Nephron progenitor cell (in vitro differentiated cells): Measurements from ENCODE around the gene EPS8.

ENCODE experiments used
- DNase-seq: peaks from one replicate; pipeline ENCODE4 v3.0.0; 2021
- H3K27ac Mint-ChIP-seq: 2 replicates; pipeline ENCODE4 v1.8.0; 2021; ENCODE audit warnings: mild to moderate bottlenecking, moderate library complexity, mixed read lengths
- H3K27me3 Mint-ChIP-seq: 2 replicates; pipeline ENCODE4 v1.8.0; 2021; ENCODE audit warnings: mild to moderate bottlenecking, low read depth, mixed read lengths; ENCODE audit not compliant: poor library complexity
- H3K36me3 Mint-ChIP-seq: 2 replicates; pipeline ENCODE4 v1.8.0; 2021; ENCODE audit warnings: low read depth, mixed read lengths
- H3K4me1 Mint-ChIP-seq: 2 replicates; pipeline ENCODE4 v1.8.0; 2021; ENCODE audit warnings: mixed read lengths
- H3K4me3 Mint-ChIP-seq: 2 replicates; pipeline ENCODE4 v1.8.0; 2021; ENCODE audit warnings: mild to moderate bottlenecking, moderate library complexity, mixed read lengths
- H3K9me3 Mint-ChIP-seq: 2 replicates; pipeline ENCODE4 v1.8.0; 2021; ENCODE audit warnings: mild to moderate bottlenecking, moderate library complexity, mixed read lengths
- CTCF ChIP-seq: fragments of 200-600 bp; sonication (generic); IDR thresholded peaks from 2 replicates; pipeline ENCODE4 v1.5.0; 2021; ENCODE audit warnings: antibody characterized with exemption

Gene EPS8

DNA sequence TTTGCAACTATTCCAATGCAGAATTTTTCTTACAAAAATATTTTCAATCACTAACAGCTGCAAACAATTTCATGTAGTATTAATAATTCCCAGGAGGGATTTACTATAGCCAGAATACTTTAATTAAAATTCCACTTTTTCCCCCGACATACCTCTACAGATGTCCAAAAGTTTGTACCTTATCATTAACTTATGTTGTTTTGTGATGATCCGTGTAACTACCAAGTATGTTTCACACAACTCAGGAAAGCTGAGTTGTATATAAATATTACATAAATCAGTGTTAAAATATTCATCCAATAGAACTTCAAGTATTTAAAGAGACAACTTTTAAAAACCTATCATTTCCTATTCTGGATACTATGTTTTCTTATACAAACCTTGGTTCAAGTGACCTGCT is 2.4 kb downstream of the EPS8 start:
- Mint-ChIP-seq H3K9me3 (peaks cover 6% of the 10 kb centered on the region), H3K27ac (no peak overlapping the region), H3K4me3 (peak overlapping the region; percentile 18), H3K27me3 (peaks cover 40% of the 10 kb centered on the region), H3K36me3 (peaks cover 9% of the 10 kb centered on the region), H3K4me1 (peaks cover 17% of the 10 kb centered on the region)
- no peak for TF ChIP-seq CTCF
- no peak for DNase-seq

DNA sequence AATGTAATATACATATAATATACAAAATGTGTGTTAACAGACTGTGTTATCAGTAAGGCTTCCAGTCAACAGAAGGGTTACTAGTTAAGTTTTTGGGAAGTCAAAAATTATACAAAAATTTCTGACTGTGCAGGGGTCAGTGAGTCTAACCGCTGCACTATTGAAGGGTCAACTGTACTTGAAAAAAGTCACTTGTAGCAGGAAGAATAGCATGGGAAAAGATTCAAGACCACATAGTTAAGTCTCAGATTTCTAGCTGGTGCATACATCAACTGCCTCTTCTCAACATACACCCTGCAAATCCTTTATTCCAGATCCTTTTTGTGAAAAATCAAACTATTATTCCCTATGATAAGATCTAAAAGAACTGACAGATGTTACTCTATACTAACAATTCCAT is 5.9 kb downstream of the EPS8 start:
- peaks cover 6% of the 10 kb centered on the region for H3K4me1 Mint-ChIP-seq

DNA sequence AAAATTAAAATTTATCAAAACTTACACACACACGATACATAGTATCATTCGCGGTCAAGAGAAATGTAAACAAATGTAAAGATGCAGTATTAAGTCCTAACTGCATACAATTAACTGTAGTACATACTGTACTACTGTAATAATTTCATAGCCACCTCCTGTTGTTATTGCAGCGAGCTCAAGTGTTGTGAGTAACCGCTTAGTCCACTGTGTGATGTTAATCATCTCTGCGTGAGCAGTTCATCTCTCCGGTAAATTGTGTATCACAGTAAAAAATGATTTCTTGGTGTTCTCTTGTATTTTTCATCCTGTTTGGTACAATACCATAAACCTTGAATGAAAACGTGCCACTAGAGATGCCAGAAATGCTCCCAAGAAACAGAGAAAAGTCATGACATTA is 6.5 kb downstream of the EPS8 start:
- H3K27me3 Mint-ChIP-seq = peaks cover 15% of the 10 kb centered on the region
- TF ChIP-seq CTCF = no peak
- H3K36me3 Mint-ChIP-seq = peaks cover 9% of the 10 kb centered on the region
- H3K4me1 Mint-ChIP-seq = peaks cover under 1% of the 10 kb centered on the region
- H3K27ac Mint-ChIP-seq = no peak overlapping the region
- no peak overlapping the region for H3K4me3 Mint-ChIP-seq
- peaks cover 6% of the 10 kb centered on the region for H3K9me3 Mint-ChIP-seq
- DNase-seq = no peak

More for the DNA sequence above, 5.9 kb downstream of the EPS8 start:
- Mint-ChIP-seq H3K27ac (no peak overlapping the region), H3K36me3 (peaks cover 9% of the 10 kb centered on the region), H3K27me3 (peaks cover 21% of the 10 kb centered on the region), H3K4me3 (no peak overlapping the region), H3K9me3 (peaks cover 6% of the 10 kb centered on the region)
- no peak for DNase-seq
- TF ChIP-seq CTCF = no peak

DNA sequence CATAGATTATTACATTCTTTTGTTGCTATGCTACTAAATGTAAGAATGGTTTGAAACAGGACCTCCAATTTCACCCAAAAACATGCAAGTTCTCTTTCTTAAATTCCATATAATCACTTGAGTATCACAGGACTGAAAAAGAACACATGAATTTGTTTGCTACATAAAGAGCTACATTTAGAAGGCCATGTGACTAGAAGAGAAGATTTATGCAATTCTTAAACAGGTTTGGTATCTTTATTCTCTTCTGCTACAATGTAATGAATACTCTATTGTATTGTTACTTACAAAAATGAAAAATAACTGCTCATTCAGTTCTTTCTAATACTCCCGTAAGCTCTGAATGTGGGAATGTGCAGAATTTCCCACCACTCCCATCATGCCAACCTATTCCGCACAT is 9.3 kb downstream of the EPS8 start:
- H3K4me1 Mint-ChIP-seq = peaks cover 4% of the 10 kb centered on the region
- H3K27me3 Mint-ChIP-seq = no peaks in the 10 kb centered on the region
- H3K27ac Mint-ChIP-seq = no peak overlapping the region
- no peak overlapping the region for H3K4me3 Mint-ChIP-seq
- TF ChIP-seq CTCF = no peak
- H3K36me3 Mint-ChIP-seq = peaks cover 5% of the 10 kb centered on the region
- no peak for DNase-seq
- H3K9me3 Mint-ChIP-seq = peaks cover 5% of the 10 kb centered on the region

DNA sequence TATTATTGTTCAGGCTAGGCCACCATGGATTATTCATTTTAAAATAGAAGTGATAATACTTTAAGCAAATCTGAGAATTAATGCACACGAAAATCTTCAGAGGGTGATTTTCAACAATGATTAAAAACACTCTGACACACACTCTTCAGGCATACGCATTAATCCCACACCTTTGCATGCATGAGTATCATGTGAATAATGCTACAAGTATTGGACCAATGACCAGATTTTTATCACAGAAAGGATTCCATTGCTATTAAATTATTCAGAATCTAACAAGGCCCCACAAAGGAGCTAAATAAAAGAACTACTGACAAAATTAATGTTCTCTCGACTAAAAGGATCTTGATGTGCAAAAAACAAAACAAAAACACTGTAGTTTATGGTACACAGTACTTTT is 11.1 kb downstream of the EPS8 start:
- Mint-ChIP-seq H3K9me3 (no peaks in the 10 kb centered on the region), H3K27ac (no peak overlapping the region), H3K4me1 (peaks cover 4% of the 10 kb centered on the region)

More for the DNA sequence above, 11.1 kb downstream of the EPS8 start:
- no peak overlapping the region for H3K4me3 Mint-ChIP-seq
- no peaks in the 10 kb centered on the region for H3K27me3 Mint-ChIP-seq
- H3K36me3 Mint-ChIP-seq = no peaks in the 10 kb centered on the region
- no peak for TF ChIP-seq CTCF
- no peak for DNase-seq
